ENCODE results near the gene C9orf43. TPM values are rescaled to one million over a fixed set of nuclear protein-coding genes. Genes with fewer than 3 reads are reported as not detected.

C9orf43 gene
- total RNA-seq, 3 donors from 2014 or later = 0.20 to 0.55 TPM; not detected in 1

- no peak for DNase-seq
- Histone ChIP-seq H3K9me3 (no peaks in the 10 kb centered on the region), H3K4me1 (ENCODE audit: low read depth) (no peaks in the 10 kb centered on the region), H3K36me3 (ENCODE audit: low read depth) (no peaks in the 10 kb centered on the region), H3K4me3 (no peak overlapping the region)
- intact Hi-C loops (cut with DNase I, micrococcal nuclease) = no loop called here
- ATAC-seq = no peak
- TF ChIP-seq, protein P1, sequence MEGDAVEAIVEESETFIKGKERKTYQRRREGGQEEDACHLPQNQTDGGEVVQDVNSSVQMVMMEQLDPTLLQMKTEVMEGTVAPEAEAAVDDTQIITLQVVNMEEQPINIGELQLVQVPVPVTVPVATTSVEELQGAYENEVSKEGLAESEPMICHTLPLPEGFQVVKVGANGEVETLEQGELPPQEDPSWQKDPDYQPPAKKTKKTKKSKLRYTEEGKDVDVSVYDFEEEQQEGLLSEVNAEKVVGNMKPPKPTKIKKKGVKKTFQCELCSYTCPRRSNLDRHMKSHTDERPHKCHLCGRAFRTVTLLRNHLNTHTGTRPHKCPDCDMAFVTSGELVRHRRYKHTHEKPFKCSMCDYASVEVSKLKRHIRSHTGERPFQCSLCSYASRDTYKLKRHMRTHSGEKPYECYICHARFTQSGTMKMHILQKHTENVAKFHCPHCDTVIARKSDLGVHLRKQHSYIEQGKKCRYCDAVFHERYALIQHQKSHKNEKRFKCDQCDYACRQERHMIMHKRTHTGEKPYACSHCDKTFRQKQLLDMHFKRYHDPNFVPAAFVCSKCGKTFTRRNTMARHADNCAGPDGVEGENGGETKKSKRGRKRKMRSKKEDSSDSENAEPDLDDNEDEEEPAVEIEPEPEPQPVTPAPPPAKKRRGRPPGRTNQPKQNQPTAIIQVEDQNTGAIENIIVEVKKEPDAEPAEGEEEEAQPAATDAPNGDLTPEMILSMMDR (IDR thresholded peaks at IDR 0.05) = no peak
These were observed 66.0 kb downstream of the C9orf43 start for GRCh38 chr9:113476511-113476916.

DNA sequence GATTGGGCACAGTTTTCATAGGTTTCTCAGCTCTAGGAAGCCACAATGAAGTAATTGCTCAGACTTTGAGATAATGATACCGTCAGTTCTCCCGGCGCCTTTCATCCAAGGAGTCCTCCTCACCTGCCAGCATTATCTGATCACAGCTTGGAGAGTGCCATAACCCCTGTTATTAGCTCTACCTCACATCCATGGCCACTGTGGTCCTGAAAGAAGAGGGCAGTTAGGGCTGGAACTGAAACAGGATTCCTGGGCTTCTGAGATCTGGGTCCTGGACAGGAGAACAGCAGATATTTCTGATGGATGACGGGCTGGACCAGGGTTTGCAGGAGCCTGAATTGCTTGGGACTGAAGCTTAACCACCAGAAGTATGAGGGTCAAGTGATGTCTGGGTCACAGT is 66.5 kb downstream of the C9orf43 start:
- TF ChIP-seq, protein P1 (IDR thresholded peaks at IDR 0.05) = no peak
- intact Hi-C loops (cut with DNase I, micrococcal nuclease) = no loop called here
- Histone ChIP-seq H3K36me3 (ENCODE audit: low read depth) (no peaks in the 10 kb centered on the region), H3K9me3 (no peaks in the 10 kb centered on the region), H3K4me1 (ENCODE audit: low read depth) (no peaks in the 10 kb centered on the region), H3K4me3 (no peak overlapping the region)
- DNase-seq = no peak
- ATAC-seq = no peak

DNA sequence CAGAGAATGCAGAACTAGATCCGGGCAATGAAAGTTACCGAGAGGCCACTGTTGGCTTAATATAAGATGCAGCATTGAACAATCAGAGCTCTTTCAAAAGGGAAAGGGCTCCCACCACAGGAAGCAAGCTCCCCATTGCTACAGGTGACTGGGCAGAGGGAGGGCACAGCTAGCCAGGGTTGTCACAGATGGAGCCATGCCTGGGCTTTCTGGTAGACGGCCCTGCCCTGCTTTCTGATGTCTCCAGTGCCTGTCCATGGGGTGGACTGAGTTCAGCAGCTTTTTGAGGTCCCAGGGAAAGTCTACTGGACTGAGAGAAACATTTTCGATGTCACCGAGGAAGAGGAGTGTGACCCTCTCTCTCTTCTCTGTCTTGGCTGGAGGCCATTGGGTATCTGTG is 67.1 kb downstream of the C9orf43 start:
- DNase-seq = no peak
- Histone ChIP-seq H3K9me3 (no peaks in the 10 kb centered on the region), H3K4me3 (no peak overlapping the region), H3K36me3 (ENCODE audit: low read depth) (no peaks in the 10 kb centered on the region), H3K4me1 (ENCODE audit: low read depth) (no peaks in the 10 kb centered on the region)
- TF ChIP-seq, protein P1 (IDR thresholded peaks at IDR 0.05) = no peak
- intact Hi-C loops (cut with DNase I, micrococcal nuclease) = no loop called here
- no peak for ATAC-seq

DNA sequence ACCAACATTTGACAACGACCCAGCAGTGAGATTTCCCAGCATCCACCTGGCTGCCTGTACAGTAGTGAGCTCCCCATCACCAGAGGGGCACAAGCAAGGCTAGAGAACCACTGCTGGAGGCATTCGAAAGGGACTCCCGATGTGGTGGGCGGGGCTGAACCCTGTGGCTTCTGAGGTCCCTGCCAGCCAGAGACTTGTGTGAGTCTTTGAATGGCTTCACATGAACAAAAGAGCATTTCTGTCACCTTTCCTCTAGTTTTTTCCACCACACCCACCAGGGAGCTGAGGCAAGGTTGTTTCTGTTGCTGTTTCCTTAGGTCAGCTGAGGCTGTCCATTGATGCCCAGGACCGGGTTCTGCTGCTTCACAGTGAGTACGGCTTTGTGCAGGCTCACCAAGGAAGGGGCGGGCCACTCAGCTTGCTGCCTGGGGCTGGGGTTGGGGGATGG is 68.7 kb downstream of the C9orf43 start:
- TF ChIP-seq, protein P1 (IDR thresholded peaks at IDR 0.05) = no peak
- peak; percentile 31 for ATAC-seq
- peak in 1 of 3 donors; percentile 49 for DNase-seq
- Histone ChIP-seq H3K4me1 (ENCODE audit: low read depth) (no peaks in the 10 kb centered on the region), H3K4me3 (no peak overlapping the region), H3K36me3 (ENCODE audit: low read depth) (no peaks in the 10 kb centered on the region), H3K9me3 (no peaks in the 10 kb centered on the region)
- intact Hi-C loops (cut with DNase I, micrococcal nuclease) = no loop called here

Other genes starting within 250 kb of the C9orf43 start
- gene FKBP15, start 189.5 kb upstream of the C9orf43 start, total RNA-seq = 10 to 100 TPM; 26.6 to 30.9 (median 26.8) TPM
- 10 to 100 TPM; 26.5 to 63.7 (median 34.7) TPM for gene SLC31A1, start 189.2 kb upstream of the C9orf43 start, total RNA-seq
- 10 to 100 TPM; 19.3 to 45.8 (median 25.9) TPM for gene CDC26, start 135.2 kb upstream of the C9orf43 start, total RNA-seq
- gene PRPF4, start 135.1 kb upstream of the C9orf43 start, total RNA-seq = 10 to 100 TPM; 13.2 to 18.4 (median 15.8) TPM
- 1 to 10 TPM in 2 of 3 donors, under 1 TPM in 1; 0.35 to 1.4 (median 1.1) TPM for gene RNF183, start 107.4 kb upstream of the C9orf43 start, total RNA-seq
- 1 to 10 TPM; 2.6 to 4.6 (median 3.3) TPM for gene WDR31, start 70.5 kb upstream of the C9orf43 start, total RNA-seq
- 10 to 100 TPM in 2 of 3 donors, 1 to 10 TPM in 1; 7.4 to 45.0 (median 26.7) TPM for gene BSPRY, start 61.2 kb upstream of the C9orf43 start, total RNA-seq
- gene HDHD3, start 33.8 kb upstream of the C9orf43 start, total RNA-seq = 100 to 1,000 TPM in 2 of 3 donors, 10 to 100 TPM in 1; 75.7 to 148 (median 115) TPM
- gene ALAD, start 9.5 kb upstream of the C9orf43 start, total RNA-seq = 10 to 100 TPM; 51.2 to 82.4 (median 56.3) TPM
- 10 to 100 TPM; 22.2 to 31.0 (median 28.6) TPM for gene POLE3, start 72 bp upstream of the C9orf43 start, total RNA-seq
- 10 to 100 TPM; 65.9 to 83.8 (median 70.7) TPM for gene RGS3, start 53.0 kb downstream of the C9orf43 start, total RNA-seq